Retina (tissue), 1 donor: ENCODE data around the gene GTPBP3.
A peak's percentile ranks its signal among the peaks of the same experiment; 100 is the strongest.
"Not testable (repeated sequence)": the region's sequence is repeated elsewhere in the genome, so short reads cannot be mapped to it uniquely, and the experiment has no call there.

Experiments used
- DNase-seq: peaks from one replicate; pipeline ENCODE4 v3.0.0-alpha.2; 2016

GTPBP3 gene

GRCh38 chr19:17336872-17337674, at the start of gene GTPBP3:
GTPBP3 (plus strand) TSS chr19:17337553; CDS start chr19:17337612, 59 bp downstream.
- DNase-seq = peak; percentile 93

GRCh38 chr19:17289489-17289888, 47.9 kb upstream of the GTPBP3 start:
- peak; percentile 51 for DNase-seq

GRCh38 chr19:17292301-17293074, 44.9 kb upstream of the GTPBP3 start:
- peak; percentile 88 for DNase-seq

- no peak for DNase-seq
These were observed 43.7 kb upstream of the GTPBP3 start for GRCh38 chr19:17293605-17294004.

- DNase-seq = no peak
These were observed 43.1 kb upstream of the GTPBP3 start for GRCh38 chr19:17294051-17294891.

GRCh38 chr19:17295551-17295950, 41.8 kb upstream of the GTPBP3 start:
- not testable (repeated sequence) for DNase-seq

GRCh38 chr19:17296273-17296672, 41.1 kb upstream of the GTPBP3 start:
- no peak for DNase-seq

GRCh38 chr19:17296976-17297375, 40.4 kb upstream of the GTPBP3 start:
- DNase-seq = no peak

GRCh38 chr19:17300992-17301619, 36.2 kb upstream of the GTPBP3 start:
- DNase-seq = no peak

- DNase-seq = no peak
These were observed 34.8 kb upstream of the GTPBP3 start for GRCh38 chr19:17302391-17303166.

- DNase-seq = peak; percentile 95
These were observed 34.0 kb upstream of the GTPBP3 start, which contains the start of gene ABHD8 for GRCh38 chr19:17303167-17303939. ABHD8 (minus strand) TSS chr19:17303425; CDS start chr19:17301616, 1,809 bp downstream.

- DNase-seq = no peak
These were observed 33.4 kb upstream of the GTPBP3 start for GRCh38 chr19:17303940-17304267.

GRCh38 chr19:17304386-17305215, 32.8 kb upstream of the GTPBP3 start:
- DNase-seq = peak; percentile 40

GRCh38 chr19:17305216-17305516, 32.2 kb upstream of the GTPBP3 start:
- DNase-seq = no peak

- DNase-seq = peak; percentile 97
These were observed 31.7 kb upstream of the GTPBP3 start, which contains the start of gene MRPL34 for GRCh38 chr19:17305517-17306284. MRPL34 (plus strand) TSS chr19:17305872; CDS start chr19:17305893, 21 bp downstream.

- DNase-seq = no peak
These were observed 31.1 kb upstream of the GTPBP3 start for GRCh38 chr19:17306285-17306714.

GRCh38 chr19:17307876-17308377, 29.4 kb upstream of the GTPBP3 start:
- no peak for DNase-seq

- peak; percentile 94 for DNase-seq
These were observed 28.0 kb upstream of the GTPBP3 start, which contains the start of gene DDA1 for GRCh38 chr19:17309198-17309964. DDA1 (plus strand) TSS chr19:17309563; CDS start chr19:17309655, 92 bp downstream.
